HepG2 (cell line): ENCODE measurements around the gene OAS2. TPM values are rescaled to one million over a fixed set of nuclear protein-coding genes. Genes with fewer than 3 reads are reported as not detected.

Experiments used
- CBFB ChIP-seq: sonication (generic); formaldehyde crosslinking; IDR thresholded peaks from 2 replicates; pipeline ENCODE4 v1.4.0; 2020; ENCODE audit warnings: missing genetic modification reagents
- CCAR2 ChIP-seq: fragments of 200-400 bp; formaldehyde crosslinking; optimal IDR thresholded peaks from 2 replicates; pipeline ENCODE3; 2018; ENCODE audit warnings: low read depth, mild to moderate bottlenecking, low read length, moderate library complexity
- FOXM1 ChIP-seq: sonication (generic); formaldehyde crosslinking; IDR thresholded peaks from 2 replicates; pipeline ENCODE4 v1.5.0; 2020; ENCODE audit warnings: missing genetic modification reagents
- GPN1 ChIP-seq: sonication (generic); formaldehyde crosslinking; IDR thresholded peaks from 2 replicates; pipeline ENCODE4 v1.5.1; 2020; ENCODE audit warnings: missing genetic modification reagents, borderline replicate concordance
- HNRNPH1 ChIP-seq: fragments of 200-400 bp; formaldehyde crosslinking; optimal IDR thresholded peaks from 2 replicates; pipeline ENCODE3; 2017; ENCODE audit warnings: mild to moderate bottlenecking, low read depth, low read length
- MIXL1 ChIP-seq: IDR thresholded peaks from 2 replicates; pipeline ENCODE4 v1.6.1; 2016
- PCBP1 ChIP-seq: fragments of 200-400 bp; formaldehyde crosslinking; IDR thresholded peaks from 2 replicates; pipeline ENCODE4 v1.6.1; 2017; ENCODE audit warnings: mild to moderate bottlenecking, low read depth, low read length, borderline replicate concordance
- POLR2G ChIP-seq: fragments of 200-400 bp; formaldehyde crosslinking; IDR thresholded peaks from 2 replicates; pipeline ENCODE4 v1.6.1; 2018; ENCODE audit warnings: mild to moderate bottlenecking, low read depth, low read length, moderate library complexity
- RFXANK ChIP-seq: IDR thresholded peaks from 2 replicates; pipeline ENCODE4 v1.6.1; 2016
- TBL1XR1 ChIP-seq: fragments of 150-350 bp; IDR thresholded peaks from 2 replicates; pipeline ENCODE4 v1.6.1; 2014; ENCODE audit warnings: borderline replicate concordance, low read length; ENCODE audit not compliant: partially characterized antibody
- TCF7 ChIP-seq: sonication (generic); IDR thresholded peaks from 2 replicates; pipeline ENCODE4 v1.6.1; 2016; ENCODE audit warnings: antibody characterized with exemption, low read depth
- ZFY ChIP-seq: sonication (generic); formaldehyde crosslinking; IDR thresholded peaks from 2 replicates; pipeline ENCODE4 v1.4.0; 2020; ENCODE audit warnings: missing genetic modification reagents
- ZNF256 ChIP-seq: sonication (generic); formaldehyde crosslinking; conservative IDR thresholded peaks from 2 replicates; pipeline ENCODE4 v1.4.0; 2020; ENCODE audit warnings: missing genetic modification reagents
- ZNF501 ChIP-seq: sonication (generic); formaldehyde crosslinking; IDR thresholded peaks from 2 replicates; pipeline ENCODE4 v1.5.1; 2020; ENCODE audit warnings: mild to moderate bottlenecking, moderate library complexity, missing genetic modification reagents
- ZNF569 ChIP-seq: sonication (generic); formaldehyde crosslinking; IDR thresholded peaks from 2 replicates; pipeline ENCODE4 v1.5.0; 2020; ENCODE audit warnings: mild to moderate bottlenecking, missing genetic modification reagents, moderate library complexity, borderline replicate concordance
- ZNF775 ChIP-seq: sonication (generic); formaldehyde crosslinking; IDR thresholded peaks from 2 replicates; pipeline ENCODE4 v1.4.0; 2020; ENCODE audit warnings: missing genetic modification reagents, mild to moderate bottlenecking, moderate library complexity, borderline replicate concordance
- polyA plus RNA-seq, 8 experiments: library from polyadenylated mRNA; depleted of rRNA in 3 of 8; stranded (reverse) in 7 of 8; unstranded in 1 of 8; fragments of >200 nt; fragmentation: Illumina TruSeq in 4 of 8; extraction: Trizol in 4 of 8; gene quantifications; 2 replicates each; pipeline versions ENCODE4 v1.2.1 to v1.2.3, GENCODE V29; 2011 to 2016; ENCODE audit warnings: low read depth in 4 of 8, missing spikeins in 1 of 8, mixed read lengths in 1 of 8; ENCODE audit not compliant: insufficient read depth in 1 of 8
- total RNA-seq, 5 experiments: library from RNA; depleted of rRNA; stranded (reverse); fragments of >200 nt; fragmentation: Illumina TruSeq; extraction: Trizol; gene quantifications; 2 replicates each; pipeline ENCODE4 v1.2.3, GENCODE V29; 2016; ENCODE audit warnings: low read depth in 1 of 5
- TF ChIP-seq, protein P1 (sequence below): sonication (generic); formaldehyde crosslinking; IDR thresholded peaks from 2 replicates; pipeline ENCODE4 v1.5.0; 2020; ENCODE audit warnings: mild to moderate bottlenecking, missing genetic modification reagents
- TF ChIP-seq, protein P2 (sequence below): sonication (generic); formaldehyde crosslinking; conservative IDR thresholded peaks from 2 replicates; pipeline ENCODE4 v1.5.0; 2020; ENCODE audit warnings: missing genetic modification reagents
- TF ChIP-seq, protein P3 (sequence below): sonication (generic); formaldehyde crosslinking; IDR thresholded peaks from 2 replicates; pipeline ENCODE4 v1.5.0; 2020; ENCODE audit warnings: mild to moderate bottlenecking, low read depth, missing genetic modification reagents, borderline replicate concordance
- TF ChIP-seq, protein P4 (sequence below): IDR thresholded peaks from 2 replicates; pipeline ENCODE4 v1.6.1; 2016
- TF ChIP-seq, protein P5 (sequence below): fragments of 450-650 bp; IDR thresholded peaks from 2 replicates; pipeline ENCODE4 v1.6.1; 2016
- TF ChIP-seq, protein P6 (sequence below): sonication (generic); formaldehyde crosslinking; conservative IDR thresholded peaks from 2 replicates; pipeline ENCODE4 v1.8.1; 2023; ENCODE audit warnings: missing genetic modification reagents

Gene OAS2
- total and polyA plus RNA-seq, 2 of the 13 experiments (the other 11 are each of a cell fraction or from before 2014, with no cell fraction given): 0.05 to 0.24 TPM

DNA sequence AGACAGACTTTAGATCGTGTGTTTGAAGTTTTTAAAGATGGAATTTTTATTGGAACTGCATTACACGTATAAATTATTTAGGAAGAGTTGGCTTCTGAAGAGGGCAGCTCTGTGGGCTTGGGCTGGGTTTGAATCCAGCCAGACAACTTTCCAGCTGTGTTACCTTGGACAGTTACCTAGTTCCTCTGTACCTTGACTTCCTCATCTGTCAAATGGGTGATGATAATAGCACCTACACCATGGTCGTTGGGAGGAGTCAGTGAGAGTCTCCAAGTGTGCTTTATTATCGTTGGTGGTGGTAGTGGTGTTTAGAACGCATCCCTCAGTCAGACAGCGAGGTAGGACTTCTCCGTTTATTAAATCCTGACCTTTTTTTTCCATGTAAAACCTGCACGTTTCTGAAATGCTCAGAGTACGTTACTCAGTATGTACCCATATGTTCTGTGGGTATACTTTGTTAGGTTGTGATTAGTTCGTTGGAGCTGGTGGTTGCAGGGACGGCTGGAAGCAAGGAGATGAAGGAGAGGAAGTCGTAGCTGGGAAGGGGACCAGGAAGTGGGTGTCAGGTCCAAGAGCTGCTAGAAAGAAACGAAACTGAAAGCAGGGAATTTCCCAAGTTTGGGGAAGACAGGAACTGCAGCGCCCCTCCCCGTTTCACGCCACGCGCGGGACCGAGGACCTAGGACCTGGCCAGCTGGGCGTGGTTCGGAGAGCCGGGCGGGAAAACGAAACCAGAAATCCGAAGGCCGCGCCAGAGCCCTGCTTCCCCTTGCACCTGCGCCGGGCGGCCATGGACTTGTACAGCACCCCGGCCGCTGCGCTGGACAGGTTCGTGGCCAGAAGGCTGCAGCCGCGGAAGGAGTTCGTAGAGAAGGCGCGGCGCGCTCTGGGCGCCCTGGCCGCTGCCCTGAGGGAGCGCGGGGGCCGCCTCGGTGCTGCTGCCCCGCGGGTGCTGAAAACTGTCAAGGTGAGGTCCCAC lies 40.3 kb upstream of the OAS2 start, which contains the start of gene OAS3 (continued):
- TF ChIP-seq, protein P1, sequence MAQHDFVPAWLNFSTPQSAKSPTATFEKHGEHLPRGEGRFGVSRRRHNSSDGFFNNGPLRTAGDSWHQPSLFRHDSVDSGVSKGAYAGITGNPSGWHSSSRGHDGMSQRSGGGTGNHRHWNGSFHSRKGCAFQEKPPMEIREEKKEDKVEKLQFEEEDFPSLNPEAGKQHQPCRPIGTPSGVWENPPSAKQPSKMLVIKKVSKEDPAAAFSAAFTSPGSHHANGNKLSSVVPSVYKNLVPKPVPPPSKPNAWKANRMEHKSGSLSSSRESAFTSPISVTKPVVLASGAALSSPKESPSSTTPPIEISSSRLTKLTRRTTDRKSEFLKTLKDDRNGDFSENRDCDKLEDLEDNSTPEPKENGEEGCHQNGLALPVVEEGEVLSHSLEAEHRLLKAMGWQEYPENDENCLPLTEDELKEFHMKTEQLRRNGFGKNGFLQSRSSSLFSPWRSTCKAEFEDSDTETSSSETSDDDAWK (CRISPR knock-in tag): no peak
- peak; percentile 77 for TF ChIP-seq ZFY (CRISPR knock-in tag)
- TF ChIP-seq RFXANK (CRISPR knock-in tag): no peak
- TF ChIP-seq PCBP1: no peak
- TF ChIP-seq CCAR2: no peak
- TF ChIP-seq GPN1 (CRISPR knock-in tag): no peak
- 0 out of 2 replicates have a peak, but pooled peaks have one; percentile 44 for TF ChIP-seq ZNF256
- TF ChIP-seq ZNF775 (CRISPR knock-in tag): no peak
- TF ChIP-seq ZNF501 (CRISPR knock-in tag): peak; percentile 64
- no peak for TF ChIP-seq ZNF569 (CRISPR knock-in tag)
- TF ChIP-seq MIXL1 (CRISPR knock-in tag): no peak
- TF ChIP-seq, protein P2, sequence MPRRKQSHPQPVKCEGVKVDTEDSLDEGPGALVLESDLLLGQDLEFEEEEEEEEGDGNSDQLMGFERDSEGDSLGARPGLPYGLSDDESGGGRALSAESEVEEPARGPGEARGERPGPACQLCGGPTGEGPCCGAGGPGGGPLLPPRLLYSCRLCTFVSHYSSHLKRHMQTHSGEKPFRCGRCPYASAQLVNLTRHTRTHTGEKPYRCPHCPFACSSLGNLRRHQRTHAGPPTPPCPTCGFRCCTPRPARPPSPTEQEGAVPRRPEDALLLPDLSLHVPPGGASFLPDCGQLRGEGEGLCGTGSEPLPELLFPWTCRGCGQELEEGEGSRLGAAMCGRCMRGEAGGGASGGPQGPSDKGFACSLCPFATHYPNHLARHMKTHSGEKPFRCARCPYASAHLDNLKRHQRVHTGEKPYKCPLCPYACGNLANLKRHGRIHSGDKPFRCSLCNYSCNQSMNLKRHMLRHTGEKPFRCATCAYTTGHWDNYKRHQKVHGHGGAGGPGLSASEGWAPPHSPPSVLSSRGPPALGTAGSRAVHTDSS: no peak
- no peak for TF ChIP-seq FOXM1 (CRISPR knock-in tag)
- TF ChIP-seq TBL1XR1: no peak
- TF ChIP-seq, protein P3, sequence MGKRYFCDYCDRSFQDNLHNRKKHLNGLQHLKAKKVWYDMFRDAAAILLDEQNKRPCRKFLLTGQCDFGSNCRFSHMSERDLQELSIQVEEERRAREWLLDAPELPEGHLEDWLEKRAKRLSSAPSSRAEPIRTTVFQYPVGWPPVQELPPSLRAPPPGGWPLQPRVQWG (CRISPR knock-in tag): no peak
- TF ChIP-seq, protein P4, sequence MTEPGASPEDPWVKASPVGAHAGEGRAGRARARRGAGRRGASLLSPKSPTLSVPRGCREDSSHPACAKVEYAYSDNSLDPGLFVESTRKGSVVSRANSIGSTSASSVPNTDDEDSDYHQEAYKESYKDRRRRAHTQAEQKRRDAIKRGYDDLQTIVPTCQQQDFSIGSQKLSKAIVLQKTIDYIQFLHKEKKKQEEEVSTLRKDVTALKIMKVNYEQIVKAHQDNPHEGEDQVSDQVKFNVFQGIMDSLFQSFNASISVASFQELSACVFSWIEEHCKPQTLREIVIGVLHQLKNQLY (CRISPR knock-in tag): 0 out of 2 replicates have a peak, but pooled peaks have one; percentile 24
- TF ChIP-seq CBFB (CRISPR knock-in tag): no peak
- TF ChIP-seq POLR2G: peak; percentile 59
- TF ChIP-seq HNRNPH1: no peak
- TF ChIP-seq, protein P5, sequence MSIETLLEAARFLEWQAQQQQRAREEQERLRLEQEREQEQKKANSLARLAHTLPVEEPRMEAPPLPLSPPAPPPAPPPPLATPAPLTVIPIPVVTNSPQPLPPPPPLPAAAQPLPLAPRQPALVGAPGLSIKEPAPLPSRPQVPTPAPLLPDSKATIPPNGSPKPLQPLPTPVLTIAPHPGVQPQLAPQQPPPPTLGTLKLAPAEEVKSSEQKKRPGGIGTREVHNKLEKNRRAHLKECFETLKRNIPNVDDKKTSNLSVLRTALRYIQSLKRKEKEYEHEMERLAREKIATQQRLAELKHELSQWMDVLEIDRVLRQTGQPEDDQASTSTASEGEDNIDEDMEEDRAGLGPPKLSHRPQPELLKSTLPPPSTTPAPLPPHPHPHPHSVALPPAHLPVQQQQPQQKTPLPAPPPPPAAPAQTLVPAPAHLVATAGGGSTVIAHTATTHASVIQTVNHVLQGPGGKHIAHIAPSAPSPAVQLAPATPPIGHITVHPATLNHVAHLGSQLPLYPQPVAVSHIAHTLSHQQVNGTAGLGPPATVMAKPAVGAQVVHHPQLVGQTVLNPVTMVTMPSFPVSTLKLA: peak; percentile 47; the same call in 1 of the 2 replicates
- TF ChIP-seq, protein P6, sequence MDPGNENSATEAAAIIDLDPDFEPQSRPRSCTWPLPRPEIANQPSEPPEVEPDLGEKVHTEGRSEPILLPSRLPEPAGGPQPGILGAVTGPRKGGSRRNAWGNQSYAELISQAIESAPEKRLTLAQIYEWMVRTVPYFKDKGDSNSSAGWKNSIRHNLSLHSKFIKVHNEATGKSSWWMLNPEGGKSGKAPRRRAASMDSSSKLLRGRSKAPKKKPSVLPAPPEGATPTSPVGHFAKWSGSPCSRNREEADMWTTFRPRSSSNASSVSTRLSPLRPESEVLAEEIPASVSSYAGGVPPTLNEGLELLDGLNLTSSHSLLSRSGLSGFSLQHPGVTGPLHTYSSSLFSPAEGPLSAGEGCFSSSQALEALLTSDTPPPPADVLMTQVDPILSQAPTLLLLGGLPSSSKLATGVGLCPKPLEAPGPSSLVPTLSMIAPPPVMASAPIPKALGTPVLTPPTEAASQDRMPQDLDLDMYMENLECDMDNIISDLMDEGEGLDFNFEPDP (CRISPR knock-in tag): no peak
- no peak for TF ChIP-seq TCF7
